GM21737 (cell line): ENCODE measurements around the gene SIGLEC11.

Experiments used
- ATAC-seq: cut with Tn5 transposase; IDR thresholded peaks from one replicate; pipeline ENCODE4 v1.9.1; 2021; ENCODE audit warnings: mild to moderate bottlenecking, moderate library complexity; ENCODE audit not compliant: unreplicated experiment

SIGLEC11 gene

GRCh38 chr19:49907745-49908446, 53.1 kb downstream of the SIGLEC11 start:
- no peak for ATAC-seq

- ATAC-seq = no peak
These were observed 54.0 kb downstream of the SIGLEC11 start for GRCh38 chr19:49906879-49907564.

- ATAC-seq = no peak
These were observed 56.8 kb downstream of the SIGLEC11 start for GRCh38 chr19:49904136-49904535.
